NCI-H2196 treated with DMSO at 0.1 percent for 48 hours (cell line): ENCODE measurements around the gene RAB10.
A peak's percentile ranks its signal among the peaks of the same experiment; 100 is the strongest.
"Not testable (repeated sequence)": the region's sequence is repeated elsewhere in the genome, so short reads cannot be mapped to it uniquely, and the experiment has no call there.

Experiments
- DNase-seq: peaks from one replicate; lab custom pipeline; 2025; ENCODE audit not compliant: unreplicated experiment; lab: John Stamatoyannopoulos, UW

RAB10 gene

DNA sequence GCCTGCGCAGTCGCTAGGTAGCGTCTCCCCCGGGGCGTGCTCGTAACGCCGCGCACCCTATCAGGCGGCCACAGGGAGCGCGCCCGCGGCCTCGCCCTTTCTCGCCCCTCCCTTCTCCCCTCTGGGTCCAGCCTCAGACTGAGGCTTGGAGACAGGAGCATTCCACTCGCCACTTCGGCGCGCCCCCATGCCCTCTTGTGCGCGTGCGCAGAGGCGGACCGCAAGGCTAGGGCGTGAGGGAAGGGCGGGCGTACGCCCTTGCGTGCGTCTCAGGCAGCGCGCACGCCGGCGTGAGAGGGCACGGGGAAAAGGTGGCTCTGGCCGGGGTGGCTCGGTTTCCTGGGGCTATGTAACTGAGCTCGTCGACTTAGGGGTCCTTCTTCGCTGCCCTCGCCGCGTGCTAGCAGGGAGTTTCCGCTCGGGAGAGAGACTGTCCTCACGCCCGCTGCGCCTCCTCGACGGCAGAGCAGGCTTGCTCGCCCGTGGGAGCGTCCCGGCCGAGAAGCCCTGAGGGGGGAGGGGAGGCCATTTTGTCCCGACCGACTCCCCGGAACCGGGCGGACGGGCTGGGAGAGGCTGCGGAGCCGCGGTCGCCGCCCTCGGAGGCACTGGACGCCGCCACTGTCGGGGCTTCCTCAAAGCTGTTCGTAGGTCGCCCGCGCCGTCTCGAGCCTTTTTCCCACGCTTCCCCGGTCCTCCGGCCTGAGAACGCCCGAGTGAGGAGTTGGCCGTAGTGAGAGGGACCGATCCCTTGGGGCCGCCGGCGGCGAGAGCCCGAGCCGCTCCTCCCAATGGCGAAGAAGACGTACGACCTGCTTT is at the start of gene RAB10:
Gene RAB10, plus strand, starts transcription at position 267 of the 819 bp plus-strand sequence. Its CDS starts 525 bp downstream, at position 792.
- peak; percentile 96 for DNase-seq

DNA sequence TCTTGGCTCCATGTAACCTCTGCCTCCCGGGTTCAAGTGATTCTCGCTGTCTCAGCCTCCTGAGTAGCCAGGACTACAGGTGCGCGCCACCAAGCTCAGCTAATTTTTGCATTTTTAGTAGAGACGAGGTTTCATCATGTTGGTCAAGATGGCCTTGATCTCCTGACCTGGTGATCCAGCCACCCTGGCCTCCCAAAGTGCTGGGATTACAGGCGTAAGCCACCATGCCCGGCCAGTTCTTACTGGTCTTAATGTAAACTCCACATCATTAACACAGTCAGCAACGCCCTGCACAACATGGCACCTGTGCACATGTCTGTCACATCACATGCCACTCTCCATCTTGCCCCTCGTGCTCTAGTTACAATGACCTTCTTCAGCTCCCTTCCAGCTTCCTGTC is 45.8 kb upstream of the RAB10 start:
- no peak for DNase-seq

DNA sequence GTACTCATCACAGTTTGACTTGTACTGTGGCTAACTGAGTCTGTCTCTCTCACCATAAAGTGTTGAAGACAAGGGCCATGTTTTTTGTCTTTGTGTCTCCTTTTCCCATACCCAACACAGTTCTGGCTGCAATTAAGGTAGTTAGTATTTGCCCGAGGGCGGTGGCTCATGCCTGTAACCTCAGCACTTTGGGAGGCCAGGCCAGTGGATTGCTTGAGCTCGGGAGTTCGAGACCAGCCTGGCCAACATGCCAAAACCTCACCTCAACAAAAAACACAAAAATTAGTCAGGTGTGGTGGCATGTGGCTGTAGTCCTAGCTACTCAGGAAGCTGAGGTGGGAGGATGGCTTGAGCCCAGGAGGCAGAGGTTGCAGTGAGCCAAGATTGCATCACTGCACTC is 44.7 kb upstream of the RAB10 start:
- no peak for DNase-seq

DNA sequence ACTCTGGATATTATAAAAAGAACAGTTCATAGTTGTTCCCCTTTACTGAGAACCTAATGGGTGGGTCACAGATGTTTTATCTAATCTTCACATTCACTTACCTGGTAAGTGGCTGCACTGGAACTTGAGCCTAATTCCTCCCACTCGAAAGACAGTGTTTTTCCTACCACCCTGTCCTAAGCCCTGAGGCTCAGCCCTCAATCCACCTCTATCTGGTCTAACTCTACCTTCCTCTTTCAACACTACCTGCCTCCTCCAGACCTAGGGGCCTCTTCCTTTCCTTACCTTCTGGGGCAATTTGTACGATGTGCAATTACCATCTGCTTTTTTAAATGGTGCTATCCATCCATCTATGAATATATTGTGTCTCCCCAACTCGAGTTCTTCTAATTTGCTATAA is 41.9 kb upstream of the RAB10 start:
- DNase-seq = no peak

DNA sequence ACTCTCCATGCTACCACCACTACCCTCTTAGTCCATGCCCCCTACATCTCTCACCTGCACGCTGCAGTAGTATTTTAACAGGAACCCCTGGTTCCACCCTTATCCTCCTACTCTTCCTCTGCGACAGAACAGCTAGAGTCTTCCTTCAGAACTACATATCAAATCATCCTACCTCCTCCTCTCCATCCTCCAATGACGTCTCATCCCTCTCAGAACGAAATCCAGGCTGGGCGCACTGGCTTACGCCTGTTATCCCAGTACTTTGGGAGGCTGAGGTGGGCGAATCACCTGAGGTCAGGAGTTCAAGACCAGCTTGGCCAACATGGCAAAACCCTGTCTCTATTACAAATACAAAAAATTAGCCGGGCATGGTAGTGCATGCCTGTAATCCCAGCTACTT is 41.3 kb upstream of the RAB10 start:
- no peak for DNase-seq

DNA sequence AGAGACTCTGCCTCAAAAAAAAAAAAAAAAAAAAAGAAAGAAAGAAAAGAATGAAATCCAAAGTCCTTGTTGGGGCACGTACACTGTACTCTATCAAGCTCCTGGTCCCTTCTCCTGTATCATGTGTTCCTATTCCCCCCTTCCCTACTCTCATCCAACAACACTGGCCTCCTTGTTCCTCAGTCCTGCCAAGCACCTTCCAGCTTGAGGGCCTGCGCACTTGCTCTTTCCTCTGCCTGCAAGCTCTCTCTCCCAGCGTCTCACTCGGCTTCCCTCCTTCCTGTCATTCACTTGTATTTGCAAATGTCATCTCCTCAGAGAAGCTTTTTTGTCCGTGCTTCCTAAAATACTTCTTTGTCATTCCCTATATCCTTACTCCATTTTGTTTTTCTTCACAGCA is 40.8 kb upstream of the RAB10 start:
- DNase-seq = no peak

DNA sequence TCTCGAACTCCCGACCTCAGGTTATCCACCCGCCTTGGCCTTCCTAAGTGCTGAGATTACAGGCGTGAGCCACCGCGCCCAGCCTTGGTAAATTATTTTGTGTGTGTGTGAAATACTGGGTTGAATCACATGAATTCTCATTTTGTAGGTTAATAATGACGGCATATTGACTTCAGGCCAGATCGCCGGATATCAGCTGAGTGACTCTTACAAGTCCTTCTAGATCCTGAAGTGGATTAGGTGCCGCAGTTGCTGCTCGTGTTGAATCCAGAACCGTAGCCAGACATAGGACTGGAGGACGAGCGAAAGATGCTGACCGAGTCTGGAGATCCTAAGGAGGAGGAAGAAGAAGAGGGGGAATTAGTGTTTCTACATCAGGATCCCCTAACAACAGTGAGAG is 39.4 kb upstream of the RAB10 start:
- DNase-seq = no peak

DNA sequence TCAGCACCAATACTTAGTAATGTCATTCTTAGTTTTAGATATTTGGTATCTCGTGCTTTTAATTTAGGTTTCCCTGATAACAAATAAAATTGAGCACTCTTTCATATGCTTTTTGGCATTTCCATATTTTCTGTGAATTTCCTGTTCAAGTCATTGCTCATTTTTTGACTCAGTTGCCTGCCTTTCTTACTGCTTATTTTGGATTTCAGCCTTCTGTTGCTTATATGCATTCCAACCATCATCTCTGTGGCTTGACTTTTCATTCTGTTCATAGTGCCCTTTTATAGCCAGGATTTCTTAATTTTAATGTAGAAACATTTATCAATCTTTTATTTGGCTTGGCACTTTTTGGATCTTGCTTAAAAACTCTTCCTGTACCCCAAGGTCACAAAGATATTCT is 37.0 kb upstream of the RAB10 start:
- DNase-seq = no peak

DNA sequence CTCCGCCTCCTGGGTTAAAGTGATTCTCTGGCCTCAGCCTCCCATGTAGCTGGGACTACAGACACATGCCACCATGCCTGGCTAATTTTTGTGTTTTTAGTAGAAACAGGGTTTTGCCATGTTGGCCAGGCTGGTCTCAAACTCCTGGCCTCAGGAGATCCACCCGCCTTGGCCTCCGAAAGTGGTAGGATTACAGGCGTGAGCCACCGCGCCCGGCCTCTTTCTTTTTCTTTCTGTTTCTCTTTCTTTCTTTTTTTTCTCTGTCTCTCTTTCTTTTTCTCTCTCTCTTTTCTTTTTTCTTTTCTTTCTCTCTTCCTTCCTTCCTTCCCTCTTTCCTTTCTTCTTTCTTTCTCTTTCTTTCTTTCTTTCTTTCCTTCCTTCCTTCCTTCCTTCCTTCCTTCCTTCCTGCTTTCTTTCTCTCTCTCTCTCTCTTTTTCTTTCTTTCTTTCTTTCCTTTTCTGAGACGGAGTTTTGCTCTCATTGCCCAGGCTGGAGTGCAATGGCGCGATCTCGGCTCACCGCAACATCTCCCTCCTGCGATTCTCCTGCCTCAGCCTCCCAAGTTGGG is 35.0 kb upstream of the RAB10 start:
- DNase-seq = not testable (repeated sequence)

DNA sequence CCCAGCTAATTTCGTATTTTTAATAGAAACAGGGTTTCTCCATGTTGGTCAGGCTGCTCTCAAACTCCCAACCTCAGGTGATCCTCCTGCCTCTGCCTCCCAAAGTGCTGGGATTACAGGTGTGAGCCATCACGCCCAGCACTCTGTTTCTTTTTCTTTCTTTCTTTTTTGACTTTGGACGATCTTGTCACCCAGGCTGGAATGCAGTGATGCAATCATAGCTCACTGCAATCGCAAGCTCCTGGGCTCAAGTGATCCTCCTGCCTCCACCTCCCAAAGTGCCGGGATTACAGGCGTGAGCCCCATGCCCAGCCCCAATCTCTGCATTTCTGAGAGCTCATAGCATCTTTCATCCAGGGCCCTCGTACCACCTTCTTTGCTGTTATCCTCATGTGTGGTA is 34.5 kb upstream of the RAB10 start:
- not testable (repeated sequence) for DNase-seq

DNA sequence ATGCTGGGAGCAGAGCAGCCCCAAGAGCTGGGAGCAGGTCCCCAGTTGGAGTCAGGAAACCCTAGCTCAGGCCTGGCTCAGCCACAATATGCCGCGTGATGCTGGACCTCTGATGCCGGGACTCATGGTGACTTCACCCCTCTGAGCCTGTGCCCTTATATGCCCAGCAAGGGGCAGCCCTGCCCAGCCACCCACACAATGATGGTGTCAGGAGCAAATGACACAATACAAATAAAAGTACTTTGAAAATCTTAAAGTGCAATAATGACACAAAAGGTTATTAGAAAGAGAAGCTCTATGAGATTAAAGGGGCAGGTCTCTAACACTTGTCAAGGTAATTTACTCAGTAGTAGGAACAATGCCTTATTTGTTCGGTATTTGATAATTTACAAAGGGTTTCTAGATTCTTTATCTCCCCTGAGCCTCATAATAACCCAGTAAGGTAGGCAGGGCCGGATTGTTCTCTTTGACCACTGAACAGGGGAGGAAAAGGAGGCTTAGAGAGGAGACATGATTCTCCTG is 33.3 kb upstream of the RAB10 start:
- no peak for DNase-seq

DNA sequence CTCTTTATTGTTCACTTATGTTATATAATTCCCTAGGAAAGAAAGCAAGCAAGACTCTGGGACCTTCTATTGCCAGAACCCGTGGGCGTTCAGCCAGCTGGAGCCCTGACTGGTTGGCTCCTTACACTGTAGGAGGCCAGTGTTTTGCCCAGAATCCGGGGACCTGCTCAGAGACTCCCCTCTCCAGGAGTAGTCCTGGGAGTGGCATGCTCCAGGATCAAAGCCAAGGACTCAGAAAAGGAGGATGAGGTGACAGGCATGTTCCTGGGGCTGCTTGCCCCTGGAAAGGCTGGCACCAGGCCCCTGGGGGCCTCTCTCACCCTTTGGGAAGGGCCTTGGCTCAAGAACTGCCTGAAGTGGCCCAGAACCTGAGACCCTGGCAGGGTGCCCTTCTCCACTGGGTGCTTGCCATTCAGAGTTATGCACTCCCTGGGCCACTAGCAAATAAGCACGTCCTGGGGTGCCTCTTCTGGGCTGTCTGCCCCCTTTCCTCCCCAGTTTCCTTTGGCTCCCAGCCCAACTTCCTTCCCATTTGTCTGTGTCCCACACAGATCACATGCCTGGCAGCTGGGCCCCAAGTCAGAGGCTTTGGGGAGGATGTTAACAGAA is 32.0 kb upstream of the RAB10 start:
- DNase-seq = peak; percentile 36

DNA sequence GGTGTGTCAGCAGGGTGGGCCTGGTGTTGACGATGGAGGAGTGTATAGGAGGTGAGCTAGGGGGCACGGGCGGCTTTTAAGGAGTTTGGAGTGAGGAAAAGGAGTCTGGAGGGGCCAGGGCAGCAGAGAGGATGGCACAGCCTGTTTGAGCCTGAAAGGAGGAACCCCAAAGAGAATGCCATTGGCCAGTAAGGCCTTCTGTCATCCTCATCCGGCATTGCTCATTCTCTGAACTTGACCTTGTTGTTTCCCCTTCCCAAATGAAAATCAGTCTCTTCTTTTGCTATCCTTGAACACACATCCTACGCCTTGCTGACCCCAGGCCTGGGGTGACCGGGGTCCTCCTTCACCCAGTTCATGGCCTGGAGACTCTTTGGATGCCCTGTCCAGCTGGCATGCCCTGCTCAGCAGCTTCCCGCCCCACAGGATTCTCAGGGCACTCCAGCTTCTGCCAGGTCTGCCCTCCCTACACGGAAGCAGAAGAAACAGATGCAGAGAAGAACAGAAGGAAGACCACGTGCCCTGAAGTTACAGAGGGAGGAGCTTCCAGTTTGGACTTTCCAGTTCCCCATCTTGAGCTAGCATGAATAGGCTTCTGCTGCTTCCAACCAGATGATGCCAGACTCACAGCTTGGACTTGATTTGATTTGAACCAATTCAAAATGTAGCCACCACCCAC is 31.1 kb upstream of the RAB10 start:
- no peak for DNase-seq

DNA sequence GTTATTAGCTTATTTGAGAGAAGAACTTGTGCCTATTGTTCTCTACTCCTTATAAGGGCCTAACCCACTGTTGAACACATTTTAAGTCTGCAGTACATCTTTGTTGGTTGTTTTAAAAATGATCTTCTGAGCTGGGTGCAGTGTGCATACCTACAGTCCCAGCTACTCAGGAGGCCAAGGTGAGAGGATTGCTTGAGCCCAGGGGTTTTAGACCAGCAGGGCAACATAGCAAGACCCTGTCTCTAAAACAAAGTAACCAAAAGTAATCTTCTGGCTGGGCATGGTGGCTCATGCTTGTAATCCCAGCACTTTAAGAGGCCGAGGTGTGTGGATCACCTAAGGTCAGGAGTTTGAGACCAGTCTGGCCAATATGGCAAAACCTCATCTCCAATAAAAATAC is 25.8 kb upstream of the RAB10 start:
- no peak for DNase-seq

DNA sequence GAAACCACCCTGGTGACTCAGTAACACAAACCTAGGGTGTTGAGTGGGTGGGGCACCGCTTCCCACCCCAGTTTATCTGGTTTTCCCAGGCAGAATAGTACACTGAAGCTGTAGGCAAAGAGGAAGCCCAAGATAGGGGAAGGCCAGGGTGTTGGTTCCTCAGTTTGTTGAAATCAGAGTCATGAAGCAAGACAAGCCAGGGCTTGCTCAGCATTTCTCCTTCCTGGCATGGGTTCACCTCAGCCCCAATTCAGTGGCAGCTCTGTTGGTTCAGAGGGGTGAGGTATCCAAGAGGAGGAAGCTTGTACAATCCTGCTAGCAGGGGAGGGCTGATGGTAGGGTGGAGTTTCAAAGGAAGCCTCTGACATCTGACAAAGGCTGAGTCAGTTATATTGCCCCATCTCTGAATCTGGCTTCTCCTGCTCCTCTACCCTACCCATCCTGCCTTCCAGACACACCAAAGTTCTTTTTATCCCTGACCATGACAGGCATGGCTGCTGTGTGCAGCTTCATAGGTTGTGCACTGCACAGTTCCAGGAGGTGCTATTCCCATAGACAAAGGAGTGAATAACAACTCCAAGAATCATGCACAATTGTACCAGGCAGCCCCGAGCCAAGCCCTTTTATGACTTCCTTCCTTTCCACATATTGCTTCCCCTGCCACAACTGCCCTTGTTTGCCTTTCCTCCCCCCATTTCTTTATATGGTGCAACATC is 24.9 kb upstream of the RAB10 start:
- DNase-seq = peak; percentile 16

DNA sequence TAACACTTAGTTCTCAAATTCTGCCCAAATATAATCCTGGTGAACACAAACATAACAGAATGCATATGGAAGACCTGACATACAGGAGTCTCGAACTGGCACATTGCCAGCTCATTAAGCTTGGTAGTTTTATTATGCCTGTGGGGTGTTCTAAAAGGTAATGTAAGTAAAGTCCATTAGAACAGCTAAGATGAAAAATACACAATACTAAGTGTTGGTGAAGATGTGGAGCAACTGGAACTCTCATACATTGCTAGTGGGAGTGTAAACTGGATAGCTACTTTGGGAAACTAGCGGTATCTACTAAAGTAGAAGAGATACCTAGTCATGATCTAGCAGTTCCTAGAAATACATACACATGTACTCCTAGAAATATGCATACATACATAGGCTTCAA is 24.3 kb upstream of the RAB10 start:
- DNase-seq = no peak

DNA sequence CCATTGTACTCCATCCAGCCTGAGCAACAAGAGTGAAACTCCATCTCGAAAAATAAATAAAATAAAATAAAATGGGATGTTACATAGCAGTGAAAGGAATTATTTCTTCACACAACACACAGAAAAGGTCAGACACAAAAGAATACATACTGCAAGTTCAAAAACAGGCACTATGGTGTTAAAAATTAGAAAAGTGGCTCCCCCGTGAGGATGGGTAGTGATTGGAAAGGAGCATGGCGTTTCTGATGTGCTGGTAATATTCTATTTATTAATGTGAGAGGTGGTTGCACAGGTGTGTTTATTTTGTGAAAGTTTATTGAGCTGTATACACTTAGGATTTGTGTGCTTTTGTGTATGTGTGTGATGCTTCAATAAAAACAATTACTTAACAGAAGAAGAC is 22.9 kb upstream of the RAB10 start:
- DNase-seq = no peak

DNA sequence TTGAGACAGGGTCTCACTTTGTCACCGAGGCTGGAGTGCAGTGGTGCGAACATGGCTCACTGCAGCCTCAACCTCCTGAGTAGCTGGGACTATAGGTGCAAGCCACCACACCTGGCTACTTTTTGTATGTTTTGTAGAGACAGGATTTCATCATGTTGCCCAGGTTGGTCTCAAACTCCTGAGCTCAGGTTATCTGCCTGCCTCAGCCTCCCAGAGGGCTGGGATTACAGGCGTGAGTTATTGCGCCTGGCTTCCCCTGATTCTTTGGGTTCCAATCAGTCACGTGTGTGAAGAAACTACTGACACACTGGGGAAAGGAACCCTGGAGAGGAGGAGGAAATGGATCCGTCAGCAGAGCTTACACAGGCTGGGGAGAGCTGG is 22.3 kb upstream of the RAB10 start:
- no peak for DNase-seq

DNA sequence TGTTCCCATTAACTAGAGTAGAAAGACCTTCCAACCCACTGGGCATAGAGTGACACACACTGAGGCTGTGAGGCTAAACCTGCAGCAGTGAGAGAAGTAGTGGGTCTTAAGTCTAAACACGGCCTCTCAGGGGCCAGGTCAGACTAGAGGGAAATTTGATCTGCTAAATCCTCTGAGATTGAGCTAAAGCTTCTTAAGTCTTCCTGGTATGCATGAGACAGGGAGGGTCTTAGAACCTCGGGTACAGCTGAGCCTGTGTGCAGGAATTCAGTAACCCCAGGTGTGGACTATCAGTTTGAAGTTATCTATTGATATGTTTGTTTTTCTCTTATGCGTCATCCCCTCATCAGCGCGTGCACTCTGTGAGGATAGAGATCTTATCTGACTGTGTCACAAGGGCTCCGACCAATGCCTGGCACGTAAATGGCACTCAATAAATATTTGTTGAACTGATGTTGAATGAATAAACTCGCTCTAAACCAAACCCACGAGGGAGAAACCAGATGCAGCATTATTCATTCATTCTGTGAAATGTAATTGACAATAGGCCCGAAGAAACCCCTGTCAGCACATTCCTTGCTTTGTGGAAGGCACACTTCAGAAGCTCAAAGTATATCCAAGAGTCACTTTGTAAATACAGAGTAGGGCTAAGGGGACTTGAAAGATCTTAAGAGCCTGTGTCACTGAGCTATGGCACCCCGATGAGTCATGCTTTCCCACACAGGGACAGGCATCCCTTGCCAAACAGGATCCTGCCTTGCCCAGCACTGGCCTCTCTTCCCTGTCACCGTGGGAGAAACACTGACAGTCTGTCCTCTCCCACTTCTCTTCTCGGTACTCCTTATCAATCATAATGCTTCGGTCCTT is 21.7 kb upstream of the RAB10 start:
- peak; percentile 72 for DNase-seq

DNA sequence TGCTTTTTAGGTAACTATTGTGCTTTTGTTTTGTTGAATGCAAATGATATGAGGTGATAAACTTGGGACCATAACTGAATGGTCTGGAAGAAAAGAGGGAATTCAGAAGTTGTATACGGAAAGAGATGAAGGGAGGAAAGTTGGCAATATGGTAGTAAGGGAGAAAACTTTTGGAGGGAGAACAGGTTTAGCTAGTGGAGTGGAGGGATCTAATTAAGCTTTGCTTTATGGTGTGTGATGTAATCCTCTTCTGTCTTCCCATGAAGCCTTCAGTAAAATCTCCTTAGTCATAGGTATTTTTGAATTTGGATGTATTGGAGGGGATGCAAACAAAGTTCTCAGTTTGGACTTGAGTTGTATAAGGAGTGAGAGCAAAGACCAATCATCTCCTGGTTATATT is 20.2 kb upstream of the RAB10 start:
- no peak for DNase-seq
